HG03354 (cell line): Measurements from ENCODE around the gene MAP4K2.

Experiments
- ATAC-seq: cut with Tn5 transposase; IDR thresholded peaks from one replicate; pipeline ENCODE4 v1.9.1; 2021; ENCODE audit warnings: mild to moderate bottlenecking; ENCODE audit not compliant: unreplicated experiment, poor library complexity, severe bottlenecking

Gene MAP4K2

GRCh38 chr11:64794526-64794925 lies 8.5 kb downstream of the MAP4K2 start:
- no peak for ATAC-seq

DNA sequence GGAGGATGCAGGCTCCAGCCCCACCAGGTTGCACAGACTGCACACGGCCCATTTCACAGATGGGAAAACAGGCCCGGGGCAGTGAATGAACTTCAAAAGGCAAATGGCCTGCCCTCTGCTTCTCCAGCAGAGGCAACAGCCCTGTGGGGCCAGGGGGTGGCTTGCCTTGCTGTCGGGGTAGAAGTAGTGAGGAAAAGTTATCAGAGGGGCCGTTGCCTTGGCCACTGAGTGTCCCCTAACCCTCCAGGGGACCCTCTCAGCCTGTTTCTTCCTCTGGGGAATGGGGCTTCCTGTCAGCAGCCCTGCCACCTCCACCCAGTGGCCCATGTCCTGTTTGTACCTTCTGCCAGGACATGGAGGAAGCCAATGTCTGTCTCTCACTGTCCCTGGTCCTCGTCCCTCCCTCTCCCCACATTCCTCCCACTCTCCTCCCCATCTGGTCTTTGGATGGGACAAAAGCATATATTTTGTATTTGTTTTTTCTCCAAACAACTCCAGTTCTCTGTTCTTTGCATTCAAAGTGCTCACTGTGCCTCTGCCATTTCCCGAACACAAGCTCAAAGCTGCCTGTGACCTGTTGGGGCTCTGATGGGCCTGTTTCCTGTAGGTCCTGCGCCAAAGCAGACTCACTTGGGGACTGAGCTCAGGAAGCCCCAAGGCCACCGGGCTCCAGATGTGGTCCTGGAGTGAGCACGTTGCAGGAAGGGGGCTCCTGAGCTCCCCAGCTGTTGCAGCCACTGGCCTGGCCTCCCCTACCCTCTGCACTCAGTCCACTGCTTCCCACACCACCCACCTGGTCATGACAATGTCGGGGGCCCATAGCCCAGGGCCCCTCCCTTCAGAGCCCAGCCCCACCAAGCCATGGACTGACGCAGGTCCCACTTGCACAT lies 9.5 kb downstream of the MAP4K2 start:
- no peak for ATAC-seq

- no peak for ATAC-seq
These were observed 10.5 kb downstream of the MAP4K2 start for GRCh38 chr11:64792482-64792881.

DNA sequence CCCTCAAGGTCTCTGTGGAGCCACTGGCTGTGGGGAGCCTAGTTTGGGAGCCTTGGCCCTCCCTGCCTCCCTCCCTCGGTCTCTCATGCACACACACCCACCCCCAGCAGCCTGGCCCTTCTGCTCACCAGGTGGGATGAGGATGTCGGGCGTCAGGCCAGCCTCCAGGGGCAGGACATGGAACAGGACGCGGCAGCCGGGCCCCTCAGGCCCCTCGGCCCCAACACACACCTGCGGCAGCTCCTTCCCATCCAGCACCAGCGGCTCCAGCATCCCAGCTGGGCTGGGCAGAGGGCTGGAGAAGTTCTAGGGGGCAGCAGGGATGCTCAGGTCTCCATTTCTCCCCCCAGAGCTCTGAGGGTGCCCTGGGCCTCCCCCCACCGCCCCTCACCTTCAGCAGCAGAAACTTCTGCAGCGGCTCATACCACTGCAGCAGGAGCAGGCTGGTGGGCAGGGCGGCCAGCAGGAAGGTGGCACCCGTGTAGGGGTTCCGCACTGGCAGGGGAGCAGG lies 11.2 kb downstream of the MAP4K2 start:
- ATAC-seq, result no peak

- no peak for ATAC-seq
These were observed 12.6 kb downstream of the MAP4K2 start for GRCh38 chr11:64790205-64791095.

DNA sequence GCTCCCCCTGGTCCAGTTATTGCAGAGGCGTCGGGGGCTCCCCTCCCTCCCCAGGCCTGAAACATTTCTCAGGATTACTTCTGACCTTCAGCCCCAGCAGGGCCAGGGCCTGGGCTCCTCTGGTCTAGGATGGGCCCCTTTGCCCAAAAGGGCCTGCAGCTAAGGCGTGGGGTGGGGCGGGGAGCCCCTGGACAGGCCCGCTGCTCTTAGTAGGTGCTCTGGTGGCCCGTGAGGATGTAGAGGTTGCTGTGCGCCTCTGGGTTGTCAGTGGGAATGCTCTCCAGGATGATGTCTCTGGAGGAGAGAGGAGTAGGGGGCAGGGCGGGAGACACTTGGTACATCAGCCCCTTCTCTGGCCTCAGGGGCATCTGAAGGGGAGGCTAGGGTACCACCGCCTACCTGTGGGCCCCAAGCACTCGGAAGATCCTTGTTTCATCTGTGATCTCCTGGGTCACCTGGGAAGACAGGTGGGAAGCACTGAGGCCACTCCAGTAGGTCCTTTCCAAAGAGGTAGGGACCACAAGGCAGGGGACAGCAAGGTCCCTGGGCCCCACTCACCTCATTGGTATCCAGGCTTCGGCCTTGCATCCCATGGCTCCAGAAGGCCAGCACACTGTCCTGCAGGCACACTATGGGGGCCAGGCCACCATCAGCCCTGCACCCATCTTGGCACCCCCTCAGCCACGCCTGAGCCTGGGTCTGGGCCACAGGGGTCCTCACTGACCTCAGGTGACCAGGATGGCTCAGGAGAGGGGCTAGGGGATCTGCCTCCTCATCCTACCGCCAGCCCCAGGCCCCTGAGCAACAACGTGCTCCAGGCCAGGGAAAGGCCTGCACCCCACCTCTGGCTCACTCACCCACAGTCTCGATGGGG lies 13.4 kb downstream of the MAP4K2 start:
- no peak for ATAC-seq

GRCh38 chr11:64788321-64789215 lies 14.4 kb downstream of the MAP4K2 start:
- ATAC-seq, result no peak

DNA sequence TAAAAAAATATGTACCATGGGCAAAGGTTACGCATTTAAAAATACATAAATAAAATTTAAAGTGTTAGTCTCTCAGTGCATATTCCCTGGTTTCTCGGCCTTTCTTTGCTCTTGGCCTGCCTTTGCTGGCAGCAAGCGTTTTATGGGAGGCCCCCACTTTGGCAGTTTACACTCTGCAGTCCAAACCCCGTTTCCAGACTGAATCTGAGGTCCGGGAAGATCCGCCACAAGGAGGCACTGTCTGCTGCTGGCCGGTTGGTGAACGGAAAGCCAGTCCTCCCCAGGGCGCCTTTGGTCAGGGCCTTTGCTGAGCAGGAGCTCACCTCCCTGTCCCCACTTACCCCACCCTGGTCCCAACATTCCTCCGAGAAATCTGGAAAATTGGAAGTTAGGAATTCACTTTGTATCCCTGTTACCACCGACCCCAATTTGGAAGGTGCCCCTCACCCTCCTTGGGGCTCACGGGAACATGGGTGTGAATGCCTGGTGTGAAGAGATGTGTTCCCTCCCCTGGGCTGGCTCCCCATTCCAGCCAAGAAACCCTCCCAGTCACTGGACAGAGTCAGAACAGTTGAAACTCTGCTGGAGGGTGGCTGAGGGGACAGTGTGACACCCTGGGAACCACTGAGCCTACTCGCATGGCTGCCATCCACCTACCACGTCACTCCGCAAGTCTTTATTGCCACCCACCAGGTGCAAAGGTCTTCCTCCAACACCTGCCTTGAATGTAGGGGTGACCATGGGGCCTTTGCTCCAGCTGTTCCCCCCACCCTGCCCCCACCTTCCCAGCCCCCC lies 15.3 kb downstream of the MAP4K2 start:
- ATAC-seq, result no peak

- ATAC-seq, result no peak
These were observed 16.7 kb downstream of the MAP4K2 start for GRCh38 chr11:64786308-64786707.

DNA sequence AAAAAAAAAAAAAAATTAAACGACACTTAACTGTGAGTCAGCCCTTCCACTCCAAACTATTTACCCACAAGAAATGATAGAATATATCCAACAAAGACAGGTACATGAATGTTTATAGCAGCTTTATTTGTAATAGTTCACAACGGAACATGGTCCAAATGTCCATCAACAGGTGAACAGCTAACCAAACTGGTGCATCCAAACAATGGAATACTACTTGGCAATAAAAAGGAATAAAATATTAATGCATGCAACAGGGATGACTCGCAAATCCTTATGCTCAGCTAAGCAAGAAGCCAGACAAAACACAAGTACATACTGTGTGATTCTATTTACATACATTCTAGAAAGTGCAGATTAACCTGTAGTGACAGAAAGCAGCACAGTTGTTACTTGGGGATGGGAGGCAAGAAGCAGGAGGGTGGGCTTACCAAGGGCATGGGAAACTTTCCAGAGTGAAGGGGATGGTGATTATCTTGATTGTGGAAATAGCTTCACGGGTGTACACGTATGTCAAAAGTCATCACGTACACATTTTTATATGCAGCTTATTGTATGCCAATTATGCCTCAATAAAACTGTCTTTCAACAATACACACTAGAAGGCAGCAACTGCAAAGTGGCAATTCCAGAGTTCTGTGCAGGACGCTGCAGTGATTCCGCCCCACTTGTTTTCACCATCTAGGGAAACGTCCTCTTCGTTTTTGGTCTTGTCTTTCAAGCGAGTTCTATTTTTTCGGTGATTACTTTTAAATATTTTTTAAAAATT lies 18.0 kb downstream of the MAP4K2 start:
- ATAC-seq, result no peak

- ATAC-seq, result peak; percentile 81
These were observed 24.3 kb downstream of the MAP4K2 start, which contains the start of gene SF1 for GRCh38 chr11:64778473-64779298. TSS of gene SF1 (minus strand) at chr11:64778542. CDS start at chr11:64778392, 150 bp downstream.

DNA sequence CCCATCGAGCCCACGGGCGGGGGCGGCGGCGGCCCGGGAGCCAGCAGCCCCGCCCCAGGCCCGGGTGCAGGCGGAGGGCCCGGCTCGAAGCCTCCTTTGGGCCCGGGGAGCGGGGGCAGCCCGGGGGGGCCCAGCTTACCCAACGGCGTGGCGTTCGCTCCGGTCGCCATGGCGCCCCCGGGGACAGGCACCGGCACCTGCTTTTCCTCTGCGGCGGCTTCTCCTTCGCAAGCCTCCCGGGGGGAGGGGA lies 24.9 kb downstream of the MAP4K2 start:
- ATAC-seq, result no peak

GRCh38 chr11:64777449-64778222 lies 25.4 kb downstream of the MAP4K2 start:
- ATAC-seq, result peak; percentile 11

- ATAC-seq, result no peak
These were observed 26.1 kb downstream of the MAP4K2 start for GRCh38 chr11:64776875-64777274.

DNA sequence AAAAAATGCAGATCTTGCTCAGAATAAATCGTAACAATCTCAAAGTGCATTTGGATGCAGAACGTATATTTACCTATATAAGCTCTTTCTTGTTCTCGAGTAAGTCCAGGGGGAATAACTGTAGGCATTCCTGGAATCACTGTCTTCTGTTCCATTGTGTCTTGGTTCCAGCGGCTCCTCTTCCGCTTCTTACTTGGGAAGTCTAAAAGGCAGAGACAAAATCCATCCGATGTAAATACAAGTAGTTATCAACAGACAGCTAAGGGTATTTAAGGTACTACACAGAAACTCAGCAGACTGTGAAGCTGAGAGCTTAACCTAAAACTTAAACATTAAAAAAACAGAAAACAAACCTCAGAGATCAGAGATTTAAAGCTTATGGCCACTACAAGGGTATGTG lies 26.6 kb downstream of the MAP4K2 start:
- no peak for ATAC-seq

GRCh38 chr11:64774144-64774543 lies 28.9 kb downstream of the MAP4K2 start:
- ATAC-seq, result no peak
